GM12801 (cell line): Measurements from ENCODE around the gene PAX6.

ENCODE experiments used
- TF ChIP-seq, protein P1 (sequence below): IDR thresholded peaks from one replicate; pipeline ENCODE4 v1.5.1; 2011; ENCODE audit warnings: control low read depth; ENCODE audit not compliant: insufficient read length; ENCODE audit errors: extremely low read depth

The PAX6 gene

DNA sequence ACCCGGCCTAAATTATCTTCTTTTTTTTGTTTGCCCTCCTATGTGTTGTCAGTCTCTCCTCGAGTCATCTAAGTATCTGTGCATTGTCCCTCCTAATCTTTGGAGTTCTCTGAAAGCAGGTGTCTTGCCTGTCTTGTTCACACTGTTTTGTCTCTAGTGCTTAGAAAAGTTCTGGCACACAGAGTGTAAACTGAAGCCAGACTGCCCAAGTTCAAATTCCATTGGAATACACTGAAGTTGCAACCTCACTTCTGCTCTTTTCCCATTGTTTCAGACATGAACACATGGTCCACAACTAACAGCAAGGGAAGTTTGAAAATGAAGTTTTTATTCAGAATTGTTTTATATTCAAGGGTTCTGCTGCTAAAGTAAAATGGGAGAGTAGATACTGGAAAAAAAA is 38.7 kb downstream of the PAX6 start:
- TF ChIP-seq, protein P1, sequence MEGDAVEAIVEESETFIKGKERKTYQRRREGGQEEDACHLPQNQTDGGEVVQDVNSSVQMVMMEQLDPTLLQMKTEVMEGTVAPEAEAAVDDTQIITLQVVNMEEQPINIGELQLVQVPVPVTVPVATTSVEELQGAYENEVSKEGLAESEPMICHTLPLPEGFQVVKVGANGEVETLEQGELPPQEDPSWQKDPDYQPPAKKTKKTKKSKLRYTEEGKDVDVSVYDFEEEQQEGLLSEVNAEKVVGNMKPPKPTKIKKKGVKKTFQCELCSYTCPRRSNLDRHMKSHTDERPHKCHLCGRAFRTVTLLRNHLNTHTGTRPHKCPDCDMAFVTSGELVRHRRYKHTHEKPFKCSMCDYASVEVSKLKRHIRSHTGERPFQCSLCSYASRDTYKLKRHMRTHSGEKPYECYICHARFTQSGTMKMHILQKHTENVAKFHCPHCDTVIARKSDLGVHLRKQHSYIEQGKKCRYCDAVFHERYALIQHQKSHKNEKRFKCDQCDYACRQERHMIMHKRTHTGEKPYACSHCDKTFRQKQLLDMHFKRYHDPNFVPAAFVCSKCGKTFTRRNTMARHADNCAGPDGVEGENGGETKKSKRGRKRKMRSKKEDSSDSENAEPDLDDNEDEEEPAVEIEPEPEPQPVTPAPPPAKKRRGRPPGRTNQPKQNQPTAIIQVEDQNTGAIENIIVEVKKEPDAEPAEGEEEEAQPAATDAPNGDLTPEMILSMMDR, result no peak

DNA sequence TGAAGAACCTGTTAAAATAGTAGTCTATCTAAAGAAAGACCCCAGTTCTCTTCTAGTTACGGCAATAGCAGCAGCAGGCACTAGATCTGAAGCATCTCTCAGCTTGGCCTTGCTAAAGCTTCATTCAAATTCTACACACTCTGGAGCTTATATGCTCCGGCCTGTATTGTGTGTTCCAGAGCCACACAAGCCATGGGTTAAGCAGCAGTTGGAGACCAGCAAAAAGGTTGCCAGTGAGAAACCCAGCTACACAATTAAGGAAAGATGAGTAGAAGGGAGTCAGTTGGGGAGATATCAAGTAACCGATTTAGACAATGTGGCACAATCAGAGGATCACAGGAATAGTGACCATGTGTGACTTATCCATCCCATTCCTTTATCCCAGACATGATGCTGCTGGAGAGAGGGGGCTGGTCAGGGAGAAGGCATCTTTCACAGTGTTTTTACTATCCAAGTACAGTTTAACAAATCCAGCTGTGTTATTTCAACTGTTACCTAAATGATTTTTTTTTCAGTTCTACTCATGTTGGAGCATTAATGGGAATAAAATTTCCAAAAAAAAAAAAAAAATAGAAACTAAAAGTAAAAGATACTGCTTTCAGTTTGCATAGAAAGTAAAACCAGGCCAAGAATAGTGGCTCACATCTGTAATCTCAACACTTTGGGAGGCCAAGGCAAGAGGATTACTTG is 41.0 kb downstream of the PAX6 start:
- TF ChIP-seq, protein P1, result no peak

DNA sequence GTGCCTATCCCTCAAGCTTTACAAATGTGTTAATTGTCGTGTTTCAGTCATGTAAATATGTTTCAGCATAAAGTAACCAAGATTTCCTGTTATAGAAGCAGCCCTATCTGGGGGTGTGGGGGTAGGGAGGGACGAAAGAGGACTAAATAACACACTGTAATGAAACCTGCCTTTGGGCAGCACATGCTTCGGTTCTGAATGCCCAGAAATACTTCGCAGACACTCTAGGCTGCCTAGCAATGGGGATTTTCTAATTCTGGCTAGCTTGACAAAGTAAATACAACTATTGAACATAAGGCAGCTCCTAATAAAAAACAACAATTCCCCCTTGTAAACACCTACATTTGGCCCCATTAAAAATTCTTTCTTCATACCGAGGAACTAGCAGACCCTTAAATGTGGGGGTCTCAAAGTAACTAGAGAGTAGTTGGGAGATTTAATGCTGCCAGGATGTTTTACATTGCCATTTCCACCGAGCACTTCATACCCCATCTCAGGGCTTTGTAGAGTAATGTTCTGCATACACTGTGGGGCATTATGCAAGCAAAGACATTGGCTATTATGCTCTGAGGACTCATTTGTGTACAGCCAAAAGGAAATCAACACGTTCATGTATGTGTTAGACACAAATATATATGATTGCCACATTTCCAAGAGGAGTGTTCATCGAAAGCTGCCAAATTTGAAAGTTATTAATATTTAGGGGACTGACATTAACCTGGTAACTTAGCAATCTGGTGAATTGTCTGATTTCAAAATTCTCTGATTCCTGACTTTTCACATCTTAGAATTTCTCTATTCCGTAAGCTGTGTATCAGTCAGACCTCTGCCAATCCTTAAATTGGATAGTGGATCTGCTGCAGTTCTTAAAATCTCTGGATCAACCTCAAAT is 42.1 kb downstream of the PAX6 start:
- TF ChIP-seq, protein P1, result no peak

DNA sequence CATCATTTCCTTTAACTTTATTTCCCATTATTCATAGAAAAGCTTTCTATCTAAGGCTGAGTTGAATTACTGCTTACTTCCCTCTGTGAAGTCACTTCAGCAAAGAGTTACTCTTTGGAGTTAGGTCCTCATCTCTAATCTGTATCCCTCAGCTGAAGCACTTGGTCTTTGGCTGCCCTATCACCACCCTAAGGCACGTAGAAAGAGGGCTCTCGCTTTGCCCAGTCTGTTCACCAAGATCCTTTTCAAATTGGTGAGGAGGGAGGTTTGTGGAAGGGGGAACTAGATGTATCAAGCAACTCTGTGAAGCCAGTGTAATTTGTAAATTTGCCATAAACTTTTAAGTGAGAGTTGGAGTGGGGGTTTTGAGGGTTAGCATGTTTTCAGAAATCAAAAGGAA is 43.4 kb downstream of the PAX6 start:
- TF ChIP-seq, protein P1, result no peak

DNA sequence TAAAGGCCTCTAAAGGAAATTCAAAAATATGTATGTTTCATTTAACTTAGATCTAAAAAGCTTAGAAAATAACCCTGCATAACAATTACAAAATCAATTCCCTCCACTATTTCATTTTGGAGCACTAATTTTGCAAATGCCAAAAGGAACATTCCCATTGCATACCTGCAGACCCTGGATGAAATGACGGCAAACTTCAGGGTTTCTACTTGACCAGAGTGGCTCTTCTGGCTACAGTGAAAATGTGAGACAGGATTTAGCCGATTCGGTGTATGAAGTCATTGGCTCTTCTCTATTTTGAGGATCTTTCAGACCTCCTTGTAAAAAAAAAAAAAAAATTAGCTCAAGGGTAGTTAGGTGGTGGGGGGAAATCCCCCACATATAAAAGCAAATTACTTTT is 44.1 kb downstream of the PAX6 start:
- TF ChIP-seq, protein P1, result no peak

DNA sequence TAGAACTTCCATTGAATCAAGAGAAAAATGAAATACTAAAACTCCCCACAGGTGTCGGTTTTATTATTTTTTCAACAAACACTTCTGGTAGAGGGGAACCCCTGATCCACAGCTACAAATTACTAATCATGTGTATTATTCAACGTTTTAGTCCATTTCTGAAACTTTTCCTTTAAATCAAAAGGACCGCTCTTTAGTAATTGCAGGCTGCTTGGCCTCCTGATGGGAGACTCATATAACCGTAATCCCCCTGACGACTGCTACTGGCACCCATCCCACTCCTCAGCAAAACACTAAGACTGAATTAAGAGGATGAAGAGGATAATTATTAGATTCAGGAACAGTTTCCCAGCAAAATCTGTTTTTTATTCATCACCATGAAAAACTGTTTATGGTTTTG is 46.4 kb downstream of the PAX6 start:
- TF ChIP-seq, protein P1, result no peak

DNA sequence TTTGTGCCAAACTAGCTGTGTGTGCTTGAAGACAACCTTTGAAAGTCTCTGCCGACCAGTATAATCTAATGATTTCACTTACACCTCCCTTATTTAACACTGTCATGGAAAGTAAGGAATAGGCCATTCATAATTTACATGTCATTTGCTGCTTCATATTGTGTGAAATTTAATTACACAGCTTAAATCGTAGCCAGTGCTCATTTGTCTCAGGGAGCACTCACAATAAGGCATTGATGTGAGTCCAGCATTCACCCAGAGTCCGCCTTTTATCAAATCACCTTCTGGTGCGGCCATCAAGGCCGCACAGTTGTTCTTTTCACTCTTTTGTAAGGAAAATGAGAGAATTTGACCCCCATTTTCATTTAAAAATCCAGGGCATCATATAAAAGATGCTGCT is 46.9 kb downstream of the PAX6 start:
- TF ChIP-seq, protein P1, result no peak
